ENCODE measurements around the gene PADI6.
A peak's percentile ranks its signal among the peaks of the same experiment; 100 is the strongest.
"Not testable (repeated sequence)": the region's sequence is repeated elsewhere in the genome, so short reads cannot be mapped to it uniquely, and the experiment has no call there.

Gene PADI6

DNA sequence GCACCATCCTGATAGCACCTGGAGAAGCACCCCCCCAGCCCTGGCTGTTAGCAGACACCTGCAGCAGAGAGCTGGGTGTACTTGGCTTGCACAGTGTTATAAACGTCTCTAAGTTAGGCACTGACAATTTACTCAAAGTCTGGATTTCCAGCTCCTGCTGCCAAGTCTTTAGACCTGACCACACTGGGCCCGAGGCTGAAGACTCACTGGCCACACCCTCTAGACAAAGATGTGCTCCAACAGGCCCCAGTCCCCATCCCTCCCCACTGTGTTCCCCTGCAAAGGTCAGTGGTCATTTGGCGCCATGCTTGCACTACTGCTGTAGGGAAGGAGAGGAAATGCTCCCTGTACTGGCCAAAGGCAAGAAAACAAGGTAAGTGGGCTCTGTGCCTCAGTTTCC lies 31.1 kb downstream of the PADI6 start:
- no peak for DNase-seq (ENCODE audit: low read depth)
- no peak overlapping the region for H3K4me3 ChIP-seq (ENCODE audit: low read depth, low read length)
- TF ChIP-seq, protein P1, sequence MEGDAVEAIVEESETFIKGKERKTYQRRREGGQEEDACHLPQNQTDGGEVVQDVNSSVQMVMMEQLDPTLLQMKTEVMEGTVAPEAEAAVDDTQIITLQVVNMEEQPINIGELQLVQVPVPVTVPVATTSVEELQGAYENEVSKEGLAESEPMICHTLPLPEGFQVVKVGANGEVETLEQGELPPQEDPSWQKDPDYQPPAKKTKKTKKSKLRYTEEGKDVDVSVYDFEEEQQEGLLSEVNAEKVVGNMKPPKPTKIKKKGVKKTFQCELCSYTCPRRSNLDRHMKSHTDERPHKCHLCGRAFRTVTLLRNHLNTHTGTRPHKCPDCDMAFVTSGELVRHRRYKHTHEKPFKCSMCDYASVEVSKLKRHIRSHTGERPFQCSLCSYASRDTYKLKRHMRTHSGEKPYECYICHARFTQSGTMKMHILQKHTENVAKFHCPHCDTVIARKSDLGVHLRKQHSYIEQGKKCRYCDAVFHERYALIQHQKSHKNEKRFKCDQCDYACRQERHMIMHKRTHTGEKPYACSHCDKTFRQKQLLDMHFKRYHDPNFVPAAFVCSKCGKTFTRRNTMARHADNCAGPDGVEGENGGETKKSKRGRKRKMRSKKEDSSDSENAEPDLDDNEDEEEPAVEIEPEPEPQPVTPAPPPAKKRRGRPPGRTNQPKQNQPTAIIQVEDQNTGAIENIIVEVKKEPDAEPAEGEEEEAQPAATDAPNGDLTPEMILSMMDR (IDR thresholded peaks at IDR 0.05; ENCODE audit: low read depth, low read length, missing control alignments), result no peak

DNA sequence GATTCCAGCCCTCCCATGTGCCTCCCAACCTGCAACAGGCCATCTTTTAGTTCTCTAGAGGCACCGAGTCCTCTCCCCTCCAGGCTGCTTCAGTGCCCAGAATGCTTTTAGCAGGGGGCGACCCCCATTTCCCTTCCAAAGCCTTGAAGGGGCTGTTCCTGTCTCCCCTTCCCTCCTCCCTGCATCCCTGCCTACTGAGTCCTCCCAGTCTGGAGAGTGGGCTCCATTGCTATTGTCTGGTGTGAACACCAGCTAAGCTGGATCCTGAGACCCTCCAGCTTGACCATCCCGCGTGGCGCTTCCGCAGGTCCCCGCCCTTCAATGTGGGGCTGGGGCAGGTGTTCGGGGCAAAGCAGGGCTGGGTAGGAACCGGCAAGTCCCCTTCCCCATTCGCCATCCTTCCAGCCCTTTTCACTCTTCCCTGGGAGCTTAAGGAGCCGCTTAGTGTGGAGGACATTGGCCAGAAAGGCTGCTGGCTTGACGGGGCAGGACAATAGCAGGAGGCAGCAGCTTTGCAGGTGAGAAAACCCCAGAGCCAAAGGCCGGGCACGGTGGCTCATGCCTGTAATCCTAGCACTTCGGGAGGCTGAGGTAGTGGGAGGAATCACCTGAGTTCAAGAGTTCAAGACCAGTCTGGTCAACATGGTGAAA lies 32.2 kb downstream of the PADI6 start:
- TF ChIP-seq, protein P1 (IDR thresholded peaks at IDR 0.05; ENCODE audit: low read depth, low read length, missing control alignments), result no peak
- DNase-seq (ENCODE audit: low read depth), result no peak
- H3K4me3 ChIP-seq (ENCODE audit: low read depth, low read length), result no peak overlapping the region

- TF ChIP-seq, protein P1 (IDR thresholded peaks at IDR 0.05; ENCODE audit: low read depth, low read length, missing control alignments), result no peak
- no peak for DNase-seq (ENCODE audit: low read depth)
- no peak overlapping the region for H3K4me3 ChIP-seq (ENCODE audit: low read depth, low read length)
Observed at GRCh38 chr1:17404820-17405219, 32.8 kb downstream of the PADI6 start.

- TF ChIP-seq, protein P1 (IDR thresholded peaks at IDR 0.05; ENCODE audit: low read depth, low read length, missing control alignments), result peak; percentile 86
- peak; percentile 16 for DNase-seq (ENCODE audit: low read depth)
- H3K4me3 ChIP-seq (ENCODE audit: low read depth, low read length), result no peak overlapping the region
Observed at GRCh38 chr1:17405898-17406759, 34.1 kb downstream of the PADI6 start.

GRCh38 chr1:17406760-17407475 lies 34.9 kb downstream of the PADI6 start:
- H3K4me3 ChIP-seq (ENCODE audit: low read depth, low read length); DNase-seq (ENCODE audit: low read depth): not testable (repeated sequence)

DNA sequence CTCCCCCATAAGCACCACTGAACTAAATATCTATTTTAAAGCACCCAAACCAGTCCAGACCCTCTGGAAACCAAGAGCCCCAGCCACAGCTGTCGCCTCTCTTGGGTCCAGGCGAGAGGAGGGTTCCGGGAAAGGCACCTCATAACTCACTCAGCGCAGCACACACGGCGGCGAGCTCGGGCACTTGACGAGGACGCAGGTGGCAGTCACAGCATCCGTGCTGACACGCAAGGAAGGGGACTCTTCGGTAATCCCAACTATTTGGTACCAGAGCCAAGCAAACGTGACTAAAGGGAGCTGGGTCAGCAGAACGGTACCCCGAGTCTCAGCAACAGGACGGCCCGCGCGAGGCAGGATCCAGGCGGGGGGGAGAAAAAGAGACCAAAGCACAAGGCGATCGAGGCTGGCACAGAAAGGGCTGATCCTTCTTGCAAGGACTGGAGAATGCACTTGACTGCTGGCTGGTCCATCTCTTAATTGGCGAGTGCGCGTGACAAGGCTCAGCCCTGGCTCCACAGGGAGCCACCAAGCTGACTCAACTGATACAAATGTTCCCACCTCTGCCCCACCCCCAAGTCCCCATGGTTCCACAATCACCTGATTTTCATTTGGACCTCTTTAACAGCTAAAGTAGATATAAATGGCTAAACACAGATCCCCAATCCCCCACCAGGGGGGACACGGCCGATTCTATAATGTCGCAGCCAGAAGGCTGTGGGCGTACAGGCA lies 36.0 kb downstream of the PADI6 start:
- DNase-seq (ENCODE audit: low read depth); H3K4me3 ChIP-seq (ENCODE audit: low read depth, low read length): not testable (repeated sequence)

DNA sequence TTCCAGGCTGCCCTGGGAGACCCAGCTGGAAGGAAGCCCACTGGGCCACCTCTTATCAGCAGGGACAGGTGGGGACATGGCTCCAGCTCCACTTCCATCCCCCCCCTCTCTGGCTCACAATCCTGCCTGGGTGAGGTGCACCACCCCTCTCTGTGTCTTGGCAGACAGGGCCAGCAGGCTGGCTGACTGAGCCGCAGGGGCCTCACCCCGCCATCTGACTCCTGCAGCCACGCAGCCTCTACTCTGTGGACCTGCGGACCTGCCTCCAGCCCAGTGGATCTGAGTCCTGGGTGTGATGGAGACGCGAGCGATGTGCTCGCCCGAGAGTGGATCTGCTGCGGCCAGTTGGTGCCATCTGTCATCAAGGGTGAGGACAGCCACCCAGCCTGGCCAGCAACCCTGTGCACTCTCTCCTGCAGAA lies 37.4 kb downstream of the PADI6 start:
- DNase-seq (ENCODE audit: low read depth), result no peak
- TF ChIP-seq, protein P1 (IDR thresholded peaks at IDR 0.05; ENCODE audit: low read depth, low read length, missing control alignments), result no peak

More for the DNA sequence above, 37.4 kb downstream of the PADI6 start:
- no peak overlapping the region for H3K4me3 ChIP-seq (ENCODE audit: low read depth, low read length)

Data from GM12864 (cell line).